Osteoblast (primary cell): ENCODE data around the gene SMARCB1. TPM values are rescaled to one million over a fixed set of nuclear protein-coding genes. Genes with fewer than 3 reads are reported as not detected.

ENCODE experiments used
- DNase-seq: peaks from one replicate; pipeline ENCODE4 v3.0.0; 2011; ENCODE audit warnings: low spot score, mixed read lengths; ENCODE audit not compliant: insufficient read length; ENCODE audit errors: missing footprints
- H2AFZ ChIP-seq: 2 replicates; pipeline ENCODE4 v1.6.0; 2011; ENCODE audit warnings: mild to moderate bottlenecking, low read length
- H3K27ac ChIP-seq: 2 replicates; pipeline ENCODE4 v1.5.1; 2011; ENCODE audit warnings: mild to moderate bottlenecking, low read depth, low read length, moderate library complexity
- H3K27me3 ChIP-seq: 2 replicates; pipeline ENCODE4 v1.6.0; 2012; ENCODE audit warnings: mild to moderate bottlenecking, control low read depth, inconsistent platforms, low read length, moderate library complexity; ENCODE audit not compliant: insufficient read depth
- H3K36me3 ChIP-seq: 2 replicates; pipeline ENCODE4 v1.5.1; 2011; ENCODE audit warnings: mild to moderate bottlenecking, low read length, control low read depth, moderate library complexity; ENCODE audit not compliant: insufficient read depth
- H3K4me1 ChIP-seq: 2 replicates; pipeline ENCODE4 v1.5.1; 2011; ENCODE audit warnings: mild to moderate bottlenecking, low read length, control low read depth, moderate library complexity; ENCODE audit not compliant: insufficient read depth
- H3K4me2 ChIP-seq: 2 replicates; pipeline ENCODE4 v1.6.0; 2011; ENCODE audit warnings: mild to moderate bottlenecking, low read length; ENCODE audit not compliant: insufficient read depth
- H3K4me3 ChIP-seq: fragments of 200-600 bp; sonication (generic); 3 replicates; pipeline ENCODE4 v1.5.1; 2012; ENCODE audit warnings: mild to moderate bottlenecking, low read length, inconsistent platforms; ENCODE audit not compliant: insufficient read depth
- H3K79me2 ChIP-seq: 2 replicates; pipeline ENCODE4 v1.6.0; 2012; ENCODE audit warnings: mild to moderate bottlenecking, low read length, control low read depth, inconsistent platforms; ENCODE audit not compliant: insufficient read depth
- H3K9me3 ChIP-seq: 2 replicates; pipeline ENCODE4 v1.5.1; 2011; ENCODE audit warnings: low read depth, low read length, control low read depth
- H4K20me1 ChIP-seq: 2 replicates; pipeline ENCODE4 v1.6.0; 2012; ENCODE audit warnings: mild to moderate bottlenecking, low read length, control low read depth; ENCODE audit not compliant: insufficient read depth
- CTCF ChIP-seq: IDR thresholded peaks from 2 replicates; pipeline ENCODE4 v1.5.1; 2011; ENCODE audit warnings: mild to moderate bottlenecking, low read depth, low read length, moderate library complexity; ENCODE audit errors: extremely low read depth
- total RNA-seq: library from RNA; depleted of rRNA; stranded (reverse); fragments of >200 nt; gene quantifications from 2 replicates; pipeline ENCODE4 v1.2.3, GENCODE V29; 2012

Gene SMARCB1
- total RNA-seq, 1 donor: 49.2 TPM

GRCh38 chr22:23774922-23775436, 11.8 kb upstream of the SMARCB1 start:
- Histone ChIP-seq H2AFZ (no peak overlapping the region), H3K79me2 (no peaks in the 10 kb centered on the region), H3K9me3 (no peaks in the 10 kb centered on the region), H3K4me1 (peaks cover 16% of the 10 kb centered on the region), H3K27ac (no peak overlapping the region), H3K36me3 (no peaks in the 10 kb centered on the region), H3K4me2 (no peak overlapping the region), H4K20me1 (no peaks in the 10 kb centered on the region), H3K4me3 (no peak overlapping the region), H3K27me3 (peaks cover 6% of the 10 kb centered on the region)
- peak; percentile 83 for DNase-seq
- TF ChIP-seq CTCF: no peak

- Histone ChIP-seq H2AFZ (no peak overlapping the region), H3K36me3 (no peaks in the 10 kb centered on the region), H3K79me2 (no peaks in the 10 kb centered on the region), H3K4me2 (no peak overlapping the region), H4K20me1 (no peaks in the 10 kb centered on the region), H3K27ac (no peak overlapping the region), H3K4me3 (no peak overlapping the region), H3K27me3 (peaks cover 6% of the 10 kb centered on the region), H3K4me1 (peaks cover 16% of the 10 kb centered on the region), H3K9me3 (no peaks in the 10 kb centered on the region)
- peak; percentile 66 for DNase-seq
- TF ChIP-seq CTCF: peak; percentile 9
Measured at GRCh38 chr22:23775779-23776375, 10.9 kb upstream of the SMARCB1 start.

DNA sequence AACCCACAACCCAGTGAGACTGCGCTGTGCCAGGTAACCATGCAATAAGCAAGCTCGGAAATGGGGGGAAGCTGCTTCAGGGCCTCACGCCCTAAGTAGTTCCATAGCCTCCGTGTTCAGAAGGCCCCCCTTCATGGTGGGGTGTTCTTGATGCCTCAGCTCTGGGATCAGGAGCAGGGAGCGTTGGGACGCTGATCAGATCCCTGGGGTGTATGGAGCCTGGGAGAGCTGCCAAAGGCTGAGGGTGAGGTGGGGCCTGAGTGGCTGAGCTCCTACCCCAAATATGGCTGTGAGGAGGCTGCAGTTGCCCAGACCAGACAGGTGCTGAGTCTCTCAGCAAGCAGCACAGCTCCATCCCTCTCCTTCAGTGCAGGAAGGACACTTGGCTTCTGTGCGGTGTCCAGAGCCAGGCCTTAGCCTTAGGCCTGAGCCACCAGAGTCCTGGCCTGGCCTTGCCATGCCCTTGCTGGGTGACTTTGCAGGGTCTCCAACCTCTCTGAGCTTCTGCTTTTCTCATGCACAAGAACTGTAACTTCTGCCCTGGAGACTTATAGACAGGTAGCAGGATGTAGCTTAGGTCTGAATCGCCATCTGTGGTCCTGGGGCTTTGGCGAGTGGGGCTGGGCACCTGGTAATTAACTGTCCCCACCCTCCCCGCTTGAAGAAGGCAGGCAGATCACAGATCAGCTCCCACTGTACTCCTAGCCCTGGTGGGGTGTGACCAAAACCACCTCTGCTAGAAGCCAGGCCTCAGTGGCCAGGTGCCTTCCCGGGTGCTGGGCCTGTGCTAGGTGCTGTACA, 8.8 kb upstream of the SMARCB1 start:
- peak; percentile 80 for DNase-seq
- Histone ChIP-seq H3K4me1 (peaks cover 24% of the 10 kb centered on the region), H2AFZ (no peak overlapping the region)

More for the DNA sequence above, 8.8 kb upstream of the SMARCB1 start:
- Histone ChIP-seq H4K20me1 (no peaks in the 10 kb centered on the region), H3K27me3 (peaks cover 6% of the 10 kb centered on the region), H3K4me2 (no peak overlapping the region), H3K27ac (no peak overlapping the region), H3K36me3 (no peaks in the 10 kb centered on the region), H3K9me3 (no peaks in the 10 kb centered on the region), H3K79me2 (no peaks in the 10 kb centered on the region), H3K4me3 (no peak overlapping the region)
- no peak for TF ChIP-seq CTCF
